ENCODE measurements around the gene KRT81. TPM values are rescaled to one million over a fixed set of nuclear protein-coding genes. Genes with fewer than 3 reads are reported as not detected.

KRT81 gene
- total RNA-seq (ENCODE audit: unreplicated experiment) = not detected
- long read RNA-seq = 0 reads

DNA sequence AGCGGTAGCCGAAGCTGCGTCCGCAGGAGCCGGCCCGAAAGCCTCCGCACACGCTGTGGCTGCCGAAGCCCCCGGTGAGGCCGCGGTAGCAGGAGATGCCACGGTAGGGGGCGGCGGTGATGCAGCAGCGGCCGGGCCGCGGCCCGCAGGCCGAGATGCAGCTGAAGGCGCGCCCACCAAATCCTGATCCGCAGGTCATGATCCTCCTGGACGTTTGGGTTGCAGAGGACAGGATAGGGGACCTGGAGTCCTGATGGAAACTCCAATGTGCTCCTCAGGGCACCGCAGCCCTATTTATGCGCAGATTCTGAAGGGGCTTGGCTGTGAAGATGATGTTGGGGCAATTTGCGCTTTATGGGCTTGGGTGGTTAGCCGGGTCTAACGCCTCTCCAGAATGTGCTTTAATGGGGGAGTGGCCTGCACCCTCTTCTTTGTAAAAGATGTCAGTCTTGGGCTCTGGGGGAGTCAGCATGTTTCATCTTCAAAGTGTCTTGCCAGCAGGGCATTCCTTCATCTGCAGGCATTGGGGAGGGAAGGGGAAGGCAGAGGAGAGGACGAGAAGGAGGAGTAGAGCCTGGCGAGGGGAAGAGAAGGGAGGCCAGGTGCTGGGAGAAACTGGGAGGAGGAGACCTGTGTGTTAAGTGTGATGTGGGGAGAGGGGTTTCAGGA is at the start of gene KRT81:
Gene KRT81 (minus strand): TSS at position 268 of the 669 bp plus-strand sequence. CDS start 69 bp downstream, at position 199.
- no peaks in the 10 kb centered on the region for H3K27me3 Mint-ChIP-seq (ENCODE audit: unreplicated experiment)
- no peaks in the 10 kb centered on the region for H3K4me1 Mint-ChIP-seq (ENCODE audit: unreplicated experiment)
- TF ChIP-seq, protein P1, sequence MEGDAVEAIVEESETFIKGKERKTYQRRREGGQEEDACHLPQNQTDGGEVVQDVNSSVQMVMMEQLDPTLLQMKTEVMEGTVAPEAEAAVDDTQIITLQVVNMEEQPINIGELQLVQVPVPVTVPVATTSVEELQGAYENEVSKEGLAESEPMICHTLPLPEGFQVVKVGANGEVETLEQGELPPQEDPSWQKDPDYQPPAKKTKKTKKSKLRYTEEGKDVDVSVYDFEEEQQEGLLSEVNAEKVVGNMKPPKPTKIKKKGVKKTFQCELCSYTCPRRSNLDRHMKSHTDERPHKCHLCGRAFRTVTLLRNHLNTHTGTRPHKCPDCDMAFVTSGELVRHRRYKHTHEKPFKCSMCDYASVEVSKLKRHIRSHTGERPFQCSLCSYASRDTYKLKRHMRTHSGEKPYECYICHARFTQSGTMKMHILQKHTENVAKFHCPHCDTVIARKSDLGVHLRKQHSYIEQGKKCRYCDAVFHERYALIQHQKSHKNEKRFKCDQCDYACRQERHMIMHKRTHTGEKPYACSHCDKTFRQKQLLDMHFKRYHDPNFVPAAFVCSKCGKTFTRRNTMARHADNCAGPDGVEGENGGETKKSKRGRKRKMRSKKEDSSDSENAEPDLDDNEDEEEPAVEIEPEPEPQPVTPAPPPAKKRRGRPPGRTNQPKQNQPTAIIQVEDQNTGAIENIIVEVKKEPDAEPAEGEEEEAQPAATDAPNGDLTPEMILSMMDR (IDR thresholded peaks at IDR 0.05; ENCODE audit: unreplicated experiment) = no peak
- H3K9me3 Mint-ChIP-seq (ENCODE audit: unreplicated experiment) = no peaks in the 10 kb centered on the region
- no peaks in the 10 kb centered on the region for H3K36me3 Mint-ChIP-seq (ENCODE audit: low read depth, unreplicated experiment)
- no peak within 1 kb of the TSS for H3K27ac Mint-ChIP-seq (ENCODE audit: unreplicated experiment)
- no peak within 1 kb of the TSS for H3K4me3 Mint-ChIP-seq (ENCODE audit: unreplicated experiment)
- DNase-seq (ENCODE audit: low spot score) = no peak

DNA sequence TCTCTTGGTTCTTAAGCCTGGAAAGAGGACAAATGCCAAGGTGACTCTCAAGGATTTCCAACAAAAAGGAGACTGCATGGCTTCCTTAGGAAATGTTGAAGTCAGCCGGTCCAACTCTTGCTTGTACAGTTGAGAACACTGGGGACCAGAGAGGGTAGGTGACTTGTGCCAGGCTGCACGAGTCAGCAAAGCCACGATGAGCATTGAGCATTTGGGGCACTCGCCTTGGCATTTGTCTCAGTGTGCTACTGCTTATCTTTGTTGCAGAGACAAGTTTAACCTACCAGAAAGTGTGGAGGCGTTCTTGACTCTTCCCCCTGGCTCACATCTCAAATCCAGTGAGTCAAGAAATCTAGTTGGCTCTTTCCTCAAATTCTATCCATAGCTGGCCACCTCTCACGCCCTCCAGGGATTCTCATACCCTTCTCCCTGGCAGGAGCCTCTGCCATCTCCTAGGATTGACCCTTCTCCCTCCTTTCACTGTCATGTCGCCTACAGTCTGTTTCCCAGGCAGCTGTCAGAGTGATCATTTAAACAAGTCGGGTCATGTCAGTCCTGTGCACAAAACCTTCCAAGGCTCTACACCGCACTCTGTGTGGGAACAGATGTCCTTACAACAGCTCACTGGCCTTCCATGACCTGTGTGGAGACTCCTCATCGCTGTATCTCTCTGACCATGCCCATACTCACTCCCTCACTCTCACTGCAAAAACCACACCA is 47.1 kb upstream of the KRT81 start:
- H3K27me3 Mint-ChIP-seq (ENCODE audit: unreplicated experiment) = no peaks in the 10 kb centered on the region
- TF ChIP-seq, protein P1 (IDR thresholded peaks at IDR 0.05; ENCODE audit: unreplicated experiment) = no peak
- H3K9me3 Mint-ChIP-seq (ENCODE audit: unreplicated experiment) = no peaks in the 10 kb centered on the region
- H3K27ac Mint-ChIP-seq (ENCODE audit: unreplicated experiment) = no peak overlapping the region
- no peaks in the 10 kb centered on the region for H3K36me3 Mint-ChIP-seq (ENCODE audit: low read depth, unreplicated experiment)
- no peak overlapping the region for H3K4me3 Mint-ChIP-seq (ENCODE audit: unreplicated experiment)
- no peak for DNase-seq (ENCODE audit: low spot score)
- H3K4me1 Mint-ChIP-seq (ENCODE audit: unreplicated experiment) = peaks cover under 1% of the 10 kb centered on the region

DNA sequence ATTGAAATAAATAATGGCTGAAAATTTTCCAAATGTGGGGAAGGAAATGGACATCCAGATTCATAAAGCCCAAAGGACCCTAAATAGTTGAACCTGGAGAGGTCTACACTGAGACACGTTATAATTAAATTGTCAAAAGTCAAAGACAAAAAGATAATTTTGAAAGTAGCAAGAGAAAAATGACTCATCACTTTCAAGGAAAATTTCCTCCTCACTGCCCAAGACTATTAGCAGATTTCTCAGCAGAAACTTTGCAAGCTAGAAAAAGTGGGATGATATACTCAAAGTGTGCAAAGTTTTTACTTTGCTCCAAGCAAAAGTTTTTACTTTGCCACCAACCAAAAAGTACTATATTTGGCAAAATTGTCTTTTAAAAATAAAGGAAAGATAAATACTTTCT is 45.7 kb upstream of the KRT81 start:
- DNase-seq (ENCODE audit: low spot score) = no peak
- H3K27me3 Mint-ChIP-seq (ENCODE audit: unreplicated experiment) = no peaks in the 10 kb centered on the region
- TF ChIP-seq, protein P1 (IDR thresholded peaks at IDR 0.05; ENCODE audit: unreplicated experiment) = no peak
- no peaks in the 10 kb centered on the region for H3K36me3 Mint-ChIP-seq (ENCODE audit: low read depth, unreplicated experiment)
- no peak overlapping the region for H3K4me3 Mint-ChIP-seq (ENCODE audit: unreplicated experiment)
- no peak overlapping the region for H3K27ac Mint-ChIP-seq (ENCODE audit: unreplicated experiment)
- no peaks in the 10 kb centered on the region for H3K9me3 Mint-ChIP-seq (ENCODE audit: unreplicated experiment)
- H3K4me1 Mint-ChIP-seq (ENCODE audit: unreplicated experiment) = peaks cover 3% of the 10 kb centered on the region

DNA sequence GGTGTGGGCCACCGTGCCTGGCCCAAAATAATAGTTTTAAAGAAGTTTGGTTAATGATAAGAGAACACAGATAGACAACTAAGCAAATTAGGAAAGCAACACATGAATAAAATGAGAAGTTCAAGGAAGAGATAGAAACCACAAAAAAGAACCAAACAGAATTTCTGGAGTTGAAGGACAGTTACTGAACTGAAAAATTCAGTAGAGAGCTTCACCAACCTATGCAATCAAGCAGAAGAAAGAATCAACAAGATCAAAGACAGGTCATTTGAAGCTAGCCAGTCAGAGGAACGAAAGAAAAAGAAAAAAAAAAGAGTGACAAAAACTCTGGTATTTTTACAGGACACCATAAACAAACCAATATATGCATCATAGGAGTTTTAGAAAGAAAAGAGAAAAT is 45.3 kb upstream of the KRT81 start:
- no peak overlapping the region for H3K4me3 Mint-ChIP-seq (ENCODE audit: unreplicated experiment)
- no peak for DNase-seq (ENCODE audit: low spot score)
- TF ChIP-seq, protein P1 (IDR thresholded peaks at IDR 0.05; ENCODE audit: unreplicated experiment) = no peak
- H3K4me1 Mint-ChIP-seq (ENCODE audit: unreplicated experiment) = peaks cover 3% of the 10 kb centered on the region
- no peaks in the 10 kb centered on the region for H3K36me3 Mint-ChIP-seq (ENCODE audit: low read depth, unreplicated experiment)
- no peak overlapping the region for H3K27ac Mint-ChIP-seq (ENCODE audit: unreplicated experiment)
- no peaks in the 10 kb centered on the region for H3K9me3 Mint-ChIP-seq (ENCODE audit: unreplicated experiment)
- no peaks in the 10 kb centered on the region for H3K27me3 Mint-ChIP-seq (ENCODE audit: unreplicated experiment)
